ENCODE results near the gene P2RY2. TPM values are rescaled to one million over a fixed set of nuclear protein-coding genes. Genes with fewer than 3 reads are reported as not detected.

The P2RY2 gene
- total and polyA plus RNA-seq, 2 experiments from 2014 or later, result 0.63 to 1.6 TPM

DNA sequence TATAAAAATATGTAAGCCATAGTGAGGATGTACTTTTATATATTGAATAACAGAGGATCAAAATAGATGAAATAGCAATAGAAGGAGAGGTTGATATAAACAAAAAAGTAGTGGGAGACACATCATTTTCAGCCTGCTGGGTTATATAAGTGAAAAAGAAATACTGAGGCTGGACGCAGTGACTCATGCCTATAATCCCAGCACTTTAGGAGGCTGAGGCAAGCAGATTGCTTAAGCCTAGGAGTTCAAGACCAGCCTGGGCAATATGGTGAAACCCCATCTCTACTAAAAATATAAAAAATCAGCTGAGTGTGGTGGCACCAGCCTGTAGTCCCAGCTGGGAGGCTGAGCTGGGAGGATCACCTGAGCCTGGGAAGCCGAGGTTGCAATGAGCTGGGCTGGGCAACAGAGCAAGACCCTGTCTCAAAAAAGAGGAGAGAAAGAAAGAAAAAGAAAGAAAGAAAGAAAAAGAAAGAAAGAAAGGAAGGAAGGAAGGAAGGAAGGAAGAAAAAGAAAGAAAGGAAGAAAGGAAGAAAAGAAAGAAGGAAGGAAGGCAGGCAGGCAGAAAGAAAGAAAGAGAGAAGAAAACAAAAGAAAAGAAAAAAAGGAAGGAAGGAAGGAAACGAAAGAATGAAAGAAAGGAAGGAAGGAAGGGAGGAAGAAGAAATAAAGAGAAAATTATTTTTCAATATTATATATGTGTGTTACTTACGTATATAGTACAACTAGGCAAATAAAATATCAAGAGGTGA, 7.0 kb upstream of the P2RY2 start (continued):
- TF ChIP-seq JUNB (IDR thresholded peaks at IDR 0.05; ENCODE audit: unreplicated experiment), result no peak
- TF ChIP-seq CREB1 (CRISPR knock-in tag; IDR thresholded peaks at IDR 0.05; ENCODE audit: low read depth), result no peak
- TF ChIP-seq POLR2AphosphoS5 (IDR thresholded peaks at IDR 0.05; ENCODE audit: low read depth), result no peak
- TF ChIP-seq CTCF (conservative IDR thresholded peaks at IDR 0.05; ENCODE audit: low read depth in 2 of 2), result no peak
- no peak for TF ChIP-seq EZH2 (IDR thresholded peaks at IDR 0.05; ENCODE audit: low read depth, unreplicated experiment)

DNA sequence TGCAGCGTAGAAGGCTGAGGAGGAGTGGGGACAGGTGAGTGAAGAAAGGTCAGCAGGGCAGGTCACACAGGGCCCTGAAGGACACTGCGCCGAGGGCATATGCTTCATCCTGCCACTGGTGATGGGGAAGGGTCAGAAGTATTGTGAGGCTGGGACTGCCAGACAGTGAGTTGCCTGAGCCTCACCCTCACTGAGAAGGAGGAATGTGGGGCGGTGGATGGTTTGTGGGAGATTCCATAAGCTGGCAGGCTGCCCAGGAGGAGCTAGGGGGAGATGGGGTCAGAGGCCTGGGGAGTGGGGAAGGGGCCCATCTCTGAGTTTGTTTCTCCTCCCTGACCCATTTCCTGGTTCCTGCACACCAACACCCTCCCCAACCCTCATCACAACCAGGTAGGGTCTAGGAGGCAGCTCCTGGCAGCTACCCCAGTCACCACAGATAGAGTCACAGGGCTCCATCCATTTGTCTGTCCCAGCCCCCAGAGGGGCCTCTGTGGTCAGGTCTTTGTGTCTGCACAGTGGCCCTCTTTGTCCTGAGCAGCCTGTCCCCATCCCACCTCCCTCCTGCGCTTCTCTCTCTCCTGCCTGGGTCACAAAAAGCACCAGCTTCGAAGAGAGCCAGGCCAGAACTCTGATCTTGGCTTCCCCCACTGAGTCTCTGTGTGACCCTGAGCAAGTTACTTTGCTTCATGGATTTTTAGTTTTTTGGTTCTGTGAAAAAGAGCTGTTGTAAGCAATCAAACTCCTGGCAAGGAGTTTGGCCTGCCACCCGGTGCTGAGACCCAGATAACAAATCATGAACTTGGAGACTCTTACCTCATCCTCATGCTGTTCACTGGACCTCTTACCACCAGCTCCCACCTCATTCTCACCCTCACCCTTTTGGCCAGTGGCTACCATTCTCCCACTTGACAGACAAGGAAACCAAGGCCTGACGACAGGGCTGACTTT, 4.6 kb upstream of the P2RY2 start:
- Histone ChIP-seq H3F3A (replicated peaks; ENCODE audit: low read depth) (no peaks in the 10 kb centered on the region), H2AFZ (no peak overlapping the region)
- no peak overlapping the region for H3K27ac Mint-ChIP-seq

GRCh38 chr11:73215191-73216134, 2.6 kb upstream of the P2RY2 start:
- no peaks in the 10 kb centered on the region for H4K20me1 ChIP-seq (replicated peaks; ENCODE audit: insufficient read depth)
- no peak overlapping the region for H3K4me3 Mint-ChIP-seq
- H3K9me2 ChIP-seq (ENCODE audit: insufficient read depth), result no peaks in the 10 kb centered on the region
- H3K36me3 ChIP-seq (ENCODE audit: insufficient read depth), result no peaks in the 10 kb centered on the region
- peak; percentile 37 for DNase-seq (ENCODE audit: low spot score)
- H3K4me1 ChIP-seq (ENCODE audit: insufficient read depth), result peaks cover 4% of the 10 kb centered on the region; the same call in 1 of the 2 replicates
- peaks cover 6% of the 10 kb centered on the region; the same call in 2 of the 3 replicates for H3K4me1 Mint-ChIP-seq
- no peak overlapping the region for H2AFZ ChIP-seq
- TF ChIP-seq CTCF (conservative IDR thresholded peaks at IDR 0.05; ENCODE audit: low read depth in 2 of 2) (no peak), ZNF331 (CRISPR knock-in tag; IDR thresholded peaks at IDR 0.05; ENCODE audit: low read depth) (no peak), CREB1 (CRISPR knock-in tag; IDR thresholded peaks at IDR 0.05; ENCODE audit: low read depth) (no peak), EZH2 (IDR thresholded peaks at IDR 0.05; ENCODE audit: low read depth, unreplicated experiment) (no peak), POLR2AphosphoS5 (IDR thresholded peaks at IDR 0.05; ENCODE audit: low read depth) (no peak), STAT1 (IDR thresholded peaks at IDR 0.05; ENCODE audit: unreplicated experiment) (no peak)
- TF ChIP-seq, protein P1, sequence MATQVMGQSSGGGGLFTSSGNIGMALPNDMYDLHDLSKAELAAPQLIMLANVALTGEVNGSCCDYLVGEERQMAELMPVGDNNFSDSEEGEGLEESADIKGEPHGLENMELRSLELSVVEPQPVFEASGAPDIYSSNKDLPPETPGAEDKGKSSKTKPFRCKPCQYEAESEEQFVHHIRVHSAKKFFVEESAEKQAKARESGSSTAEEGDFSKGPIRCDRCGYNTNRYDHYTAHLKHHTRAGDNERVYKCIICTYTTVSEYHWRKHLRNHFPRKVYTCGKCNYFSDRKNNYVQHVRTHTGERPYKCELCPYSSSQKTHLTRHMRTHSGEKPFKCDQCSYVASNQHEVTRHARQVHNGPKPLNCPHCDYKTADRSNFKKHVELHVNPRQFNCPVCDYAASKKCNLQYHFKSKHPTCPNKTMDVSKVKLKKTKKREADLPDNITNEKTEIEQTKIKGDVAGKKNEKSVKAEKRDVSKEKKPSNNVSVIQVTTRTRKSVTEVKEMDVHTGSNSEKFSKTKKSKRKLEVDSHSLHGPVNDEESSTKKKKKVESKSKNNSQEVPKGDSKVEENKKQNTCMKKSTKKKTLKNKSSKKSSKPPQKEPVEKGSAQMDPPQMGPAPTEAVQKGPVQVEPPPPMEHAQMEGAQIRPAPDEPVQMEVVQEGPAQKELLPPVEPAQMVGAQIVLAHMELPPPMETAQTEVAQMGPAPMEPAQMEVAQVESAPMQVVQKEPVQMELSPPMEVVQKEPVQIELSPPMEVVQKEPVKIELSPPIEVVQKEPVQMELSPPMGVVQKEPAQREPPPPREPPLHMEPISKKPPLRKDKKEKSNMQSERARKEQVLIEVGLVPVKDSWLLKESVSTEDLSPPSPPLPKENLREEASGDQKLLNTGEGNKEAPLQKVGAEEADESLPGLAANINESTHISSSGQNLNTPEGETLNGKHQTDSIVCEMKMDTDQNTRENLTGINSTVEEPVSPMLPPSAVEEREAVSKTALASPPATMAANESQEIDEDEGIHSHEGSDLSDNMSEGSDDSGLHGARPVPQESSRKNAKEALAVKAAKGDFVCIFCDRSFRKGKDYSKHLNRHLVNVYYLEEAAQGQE (IDR thresholded peaks at IDR 0.05; ENCODE audit: unreplicated experiment), result no peak
- ATAC-seq, result no peak
- peaks cover 38% of the 10 kb centered on the region for H3K27me3 ChIP-seq (ENCODE audit: insufficient read depth)
- H3K27ac ChIP-seq (ENCODE audit: low read depth), result no peak overlapping the region
- H3K4me3 ChIP-seq, result no peak overlapping the region
- no peak overlapping the region for H3K4me2 ChIP-seq
- peaks cover 33% of the 10 kb centered on the region for H3K27me3 Mint-ChIP-seq (ENCODE audit: insufficient read depth, low read depth, poor library complexity)
- H3K79me2 ChIP-seq (replicated peaks; ENCODE audit: insufficient read depth), result no peaks in the 10 kb centered on the region
- H3F3A ChIP-seq (replicated peaks; ENCODE audit: low read depth), result no peaks in the 10 kb centered on the region
- H3K9me3 Mint-ChIP-seq, result no peaks in the 10 kb centered on the region; the same call in 2 of the 3 replicates
- no peaks in the 10 kb centered on the region for H3K36me3 Mint-ChIP-seq (ENCODE audit: low read depth)
- no peak overlapping the region for H3K27ac Mint-ChIP-seq

More for the DNA sequence above, 4.6 kb upstream of the P2RY2 start:
- Mint-ChIP-seq H3K4me3 (no peak overlapping the region), H3K36me3 (ENCODE audit: low read depth) (no peaks in the 10 kb centered on the region), H3K4me1 (peaks cover 3% of the 10 kb centered on the region; the same call in 1 of the 3 replicates), H3K9me3 (no peaks in the 10 kb centered on the region; the same call in 2 of the 3 replicates), H3K27me3 (ENCODE audit: insufficient read depth, low read depth, poor library complexity) (peaks cover 13% of the 10 kb centered on the region)
- H3K36me3 ChIP-seq (ENCODE audit: insufficient read depth), result no peaks in the 10 kb centered on the region
- H3K4me1 ChIP-seq (ENCODE audit: insufficient read depth), result peaks cover 4% of the 10 kb centered on the region; the same call in 1 of the 2 replicates
- H3K9me2 ChIP-seq (ENCODE audit: insufficient read depth), result no peaks in the 10 kb centered on the region
- ATAC-seq, result no peak
- peaks cover 18% of the 10 kb centered on the region for H3K27me3 ChIP-seq (ENCODE audit: insufficient read depth)
- no peak overlapping the region for H3K27ac ChIP-seq (ENCODE audit: low read depth)
- H4K20me1 ChIP-seq (replicated peaks; ENCODE audit: insufficient read depth), result no peaks in the 10 kb centered on the region
- no peaks in the 10 kb centered on the region for H3K79me2 ChIP-seq (replicated peaks; ENCODE audit: insufficient read depth)
- H3K4me3 ChIP-seq, result no peak overlapping the region
- H3K4me2 ChIP-seq, result no peak overlapping the region
- TF ChIP-seq STAT1 (IDR thresholded peaks at IDR 0.05; ENCODE audit: unreplicated experiment) (no peak), EZH2phosphoT487 (IDR thresholded peaks at IDR 0.05; ENCODE audit: unreplicated experiment) (no peak)
- DNase-seq (ENCODE audit: low spot score), result no peak

Measured in GM23338 (cell line).